ENCODE measurements around the gene DNAJB13.

Gene DNAJB13

GRCh38 chr11:73956876-73957653 is 6.2 kb downstream of the DNAJB13 start:
- no peak for DNase-seq

DNA sequence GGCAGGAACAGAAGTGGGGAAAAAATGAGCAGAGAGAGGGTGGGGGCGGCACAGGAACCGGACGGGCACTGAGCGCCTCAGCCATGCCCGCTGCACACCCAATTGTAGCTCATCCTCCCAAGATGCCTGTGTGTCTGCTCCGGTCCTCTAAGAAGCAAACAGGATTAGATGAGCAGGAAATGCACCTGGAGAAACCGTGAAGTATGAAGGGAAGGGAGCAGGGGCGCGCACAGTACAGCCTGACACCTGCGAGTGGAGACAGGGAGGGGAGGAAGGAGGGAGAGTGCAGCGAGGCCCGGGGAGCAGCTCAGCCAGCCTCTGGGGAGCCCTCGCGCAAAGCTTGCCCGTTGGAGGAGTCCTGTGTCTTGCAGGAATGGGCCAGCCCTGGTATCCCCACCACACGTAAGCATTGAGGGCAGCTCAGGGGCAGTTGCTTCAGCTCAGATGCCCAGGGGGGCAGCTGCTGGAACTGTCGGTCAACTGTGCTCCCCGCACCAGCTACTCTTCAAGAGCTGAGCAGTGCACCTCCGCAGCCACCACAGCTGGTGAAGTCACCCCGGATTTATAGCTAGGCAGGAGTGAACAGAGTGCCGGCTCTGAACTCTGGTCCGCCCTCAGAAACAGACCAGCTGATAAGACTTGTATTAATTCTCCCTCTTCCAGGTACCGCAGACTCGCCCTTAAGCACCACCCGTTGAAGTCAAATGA is 7.0 kb downstream of the DNAJB13 start:
- no peak for DNase-seq

- DNase-seq = no peak
These were observed 7.8 kb downstream of the DNAJB13 start for GRCh38 chr11:73958521-73959141.

DNA sequence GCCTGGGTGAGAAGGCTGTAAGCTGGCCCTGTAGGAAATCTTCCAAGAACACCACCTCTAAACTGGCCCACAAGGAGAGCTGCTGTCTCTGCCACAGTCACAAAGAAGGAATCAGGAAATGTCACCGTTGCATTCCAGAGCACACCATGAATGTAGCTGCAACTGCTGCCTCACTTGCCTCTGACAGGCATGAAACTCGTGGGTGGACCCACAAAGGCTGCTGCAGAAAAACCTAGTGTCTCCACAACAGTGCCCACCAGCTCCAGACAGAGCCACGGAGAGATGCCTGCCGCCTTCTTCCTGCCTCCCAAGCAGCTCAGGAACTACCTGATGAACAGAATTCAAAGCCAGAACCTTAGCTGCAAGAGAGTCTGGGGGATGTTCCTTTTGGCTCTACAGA is 10.5 kb downstream of the DNAJB13 start:
- DNase-seq = no peak

GRCh38 chr11:73962101-73962705 is 11.4 kb downstream of the DNAJB13 start:
- no peak for DNase-seq

DNA sequence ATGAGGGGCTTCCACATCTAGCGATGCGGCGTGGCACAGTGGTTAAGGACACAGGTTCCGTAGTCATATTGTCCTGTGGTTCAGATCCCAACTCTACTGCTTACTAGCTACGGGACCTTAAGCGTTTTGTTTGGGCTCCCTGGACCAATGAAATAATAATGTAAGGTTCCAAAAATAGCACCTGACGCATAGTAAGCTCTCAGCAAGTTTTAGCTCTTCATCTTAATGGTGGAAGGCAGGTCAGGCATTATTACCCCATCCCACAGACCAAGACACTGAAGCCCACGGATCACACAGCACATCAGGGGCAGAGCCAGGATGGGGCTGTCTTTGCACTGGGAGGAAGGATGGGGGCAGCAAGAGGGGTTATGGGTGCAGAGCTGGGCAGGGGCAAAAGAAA is 13.0 kb downstream of the DNAJB13 start:
- DNase-seq = no peak

DNA sequence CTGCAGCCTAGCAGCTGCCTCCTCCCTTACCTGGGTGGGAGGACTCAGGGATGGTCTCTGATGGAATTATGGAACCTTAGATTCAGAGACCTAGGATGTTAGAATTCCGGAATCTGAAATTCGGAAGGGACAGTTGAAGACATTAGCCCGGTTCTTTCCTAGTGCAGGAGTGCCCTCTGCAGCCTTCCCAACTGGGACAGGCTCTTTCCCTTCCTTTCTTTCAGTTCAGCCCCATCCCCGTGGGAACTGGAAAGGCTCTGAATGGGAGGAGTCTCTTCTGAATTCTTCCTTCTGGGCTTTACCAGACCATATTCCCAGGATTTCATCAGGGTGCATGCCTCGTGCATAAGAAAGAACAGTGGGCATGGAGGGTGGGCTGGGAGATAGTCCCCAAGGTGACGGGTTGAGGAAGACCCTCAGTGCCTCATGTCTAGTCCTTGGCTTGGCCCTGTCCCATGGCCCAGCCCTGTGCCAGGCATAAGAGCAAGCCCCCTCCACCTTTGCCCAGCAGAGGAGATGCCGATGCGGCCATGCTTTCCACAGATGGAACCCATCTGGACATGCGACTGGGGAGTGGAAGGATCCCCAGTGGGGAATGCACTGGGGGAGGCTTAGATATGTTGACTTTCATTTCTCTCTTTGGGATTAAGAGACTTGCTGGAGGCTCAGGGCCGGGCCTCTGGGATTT is 14.4 kb downstream of the DNAJB13 start:
- no peak for DNase-seq

- DNase-seq = no peak
These were observed 14.9 kb downstream of the DNAJB13 start for GRCh38 chr11:73965764-73966121.

GRCh38 chr11:73968356-73968966 is 17.6 kb downstream of the DNAJB13 start:
- no peak for DNase-seq

- no peak for DNase-seq
These were observed 18.3 kb downstream of the DNAJB13 start for GRCh38 chr11:73969091-73969490.

DNA sequence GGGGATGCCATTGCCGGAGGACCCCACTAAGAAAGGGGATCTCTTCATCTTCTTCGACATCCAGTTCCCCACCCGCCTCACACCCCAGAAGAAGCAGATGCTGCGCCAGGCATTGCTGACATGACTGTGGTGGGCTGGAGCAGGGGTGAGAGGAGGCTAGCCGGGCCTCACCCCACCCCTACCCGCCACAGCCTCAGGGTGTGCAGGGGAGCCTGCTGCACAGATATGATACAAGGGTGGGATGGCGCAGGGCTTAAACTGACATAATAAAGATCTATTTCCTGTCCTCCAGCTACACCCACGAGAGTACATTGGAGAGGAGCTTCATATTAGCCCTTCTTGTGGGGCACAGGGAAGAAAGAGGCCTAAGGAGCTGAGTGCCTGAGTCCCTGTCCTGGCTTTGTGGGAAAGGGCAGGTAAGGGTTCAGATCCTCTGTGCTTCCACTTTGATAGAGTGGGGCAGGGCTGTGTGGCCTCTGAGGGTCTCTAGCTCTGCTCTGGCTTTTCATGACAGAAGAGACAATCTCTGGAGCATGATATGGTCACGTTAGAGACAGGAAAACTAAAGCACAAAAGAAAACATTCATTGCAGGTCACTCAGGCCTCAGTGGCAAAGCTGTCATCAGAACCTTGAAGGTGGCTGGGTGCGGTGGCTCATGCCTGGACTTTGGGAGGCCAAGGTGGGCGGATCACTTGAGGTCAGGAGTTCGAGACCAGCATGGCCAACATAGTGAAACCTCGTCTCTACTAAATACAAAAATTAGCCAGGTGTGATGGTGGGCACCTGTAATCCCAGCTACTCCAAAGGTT is 19.4 kb downstream of the DNAJB13 start:
- DNase-seq = no peak

- DNase-seq = no peak
These were observed 20.4 kb downstream of the DNAJB13 start for GRCh38 chr11:73971175-73971719.

DNA sequence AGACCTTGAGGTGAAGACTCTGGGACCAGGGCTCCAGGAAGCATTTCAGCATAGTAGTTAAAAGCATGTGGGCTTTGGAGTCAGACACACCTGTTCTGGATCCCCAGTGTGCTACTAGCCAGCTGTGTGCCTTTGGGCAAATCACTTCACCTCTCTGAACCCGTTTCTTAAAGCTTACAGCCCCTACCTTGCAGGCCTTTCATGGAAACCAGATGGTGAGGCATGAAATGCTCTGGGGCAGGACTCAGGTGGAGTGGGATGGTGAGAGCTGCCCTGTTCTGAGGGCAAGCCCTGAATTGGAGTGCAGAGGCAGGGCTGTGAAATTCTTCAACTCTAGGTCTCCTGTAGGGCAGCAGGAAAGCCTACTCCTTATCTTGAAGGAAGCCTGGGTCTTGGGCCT is 21.4 kb downstream of the DNAJB13 start:
- DNase-seq = no peak

DNA sequence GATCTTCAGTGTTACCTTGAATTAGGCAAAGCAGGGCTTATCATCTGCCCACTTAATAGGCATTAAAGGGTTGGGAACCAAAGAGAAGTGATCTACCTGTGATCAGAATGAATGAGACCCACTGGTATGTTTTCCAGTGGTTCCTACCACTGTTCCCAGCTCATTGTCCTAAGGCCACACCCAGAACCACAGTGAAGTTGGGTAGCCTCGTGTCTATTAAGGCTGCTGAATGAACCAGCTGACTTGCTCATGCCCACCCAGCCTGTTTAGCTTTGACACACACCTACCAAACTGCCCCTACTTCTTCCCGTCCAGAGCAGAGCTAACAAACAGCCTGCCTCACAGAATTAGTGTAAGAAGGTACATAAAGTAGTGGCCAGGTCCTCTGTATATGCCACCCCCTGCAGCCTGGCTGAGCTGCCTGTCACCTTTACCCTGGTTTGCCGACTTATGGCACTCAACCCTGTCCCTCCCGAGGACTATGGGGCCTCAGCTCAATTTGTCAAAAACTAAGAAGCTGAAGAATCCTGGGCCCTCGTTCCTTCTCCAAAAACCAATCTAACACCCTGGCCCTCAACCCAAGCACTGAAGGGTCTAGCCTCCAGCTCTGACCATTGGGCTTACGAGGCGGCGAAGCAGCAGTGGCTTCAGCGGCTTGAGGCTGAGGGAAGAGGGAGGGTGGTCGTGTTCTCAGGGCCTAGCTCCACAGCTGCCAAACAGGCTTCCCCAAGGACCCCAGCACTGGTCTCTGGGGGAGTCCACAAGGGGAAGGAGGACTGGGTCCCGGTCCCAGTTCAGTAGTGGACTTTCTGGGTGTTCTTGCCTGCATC is 22.0 kb downstream of the DNAJB13 start:
- no peak for DNase-seq

DNA sequence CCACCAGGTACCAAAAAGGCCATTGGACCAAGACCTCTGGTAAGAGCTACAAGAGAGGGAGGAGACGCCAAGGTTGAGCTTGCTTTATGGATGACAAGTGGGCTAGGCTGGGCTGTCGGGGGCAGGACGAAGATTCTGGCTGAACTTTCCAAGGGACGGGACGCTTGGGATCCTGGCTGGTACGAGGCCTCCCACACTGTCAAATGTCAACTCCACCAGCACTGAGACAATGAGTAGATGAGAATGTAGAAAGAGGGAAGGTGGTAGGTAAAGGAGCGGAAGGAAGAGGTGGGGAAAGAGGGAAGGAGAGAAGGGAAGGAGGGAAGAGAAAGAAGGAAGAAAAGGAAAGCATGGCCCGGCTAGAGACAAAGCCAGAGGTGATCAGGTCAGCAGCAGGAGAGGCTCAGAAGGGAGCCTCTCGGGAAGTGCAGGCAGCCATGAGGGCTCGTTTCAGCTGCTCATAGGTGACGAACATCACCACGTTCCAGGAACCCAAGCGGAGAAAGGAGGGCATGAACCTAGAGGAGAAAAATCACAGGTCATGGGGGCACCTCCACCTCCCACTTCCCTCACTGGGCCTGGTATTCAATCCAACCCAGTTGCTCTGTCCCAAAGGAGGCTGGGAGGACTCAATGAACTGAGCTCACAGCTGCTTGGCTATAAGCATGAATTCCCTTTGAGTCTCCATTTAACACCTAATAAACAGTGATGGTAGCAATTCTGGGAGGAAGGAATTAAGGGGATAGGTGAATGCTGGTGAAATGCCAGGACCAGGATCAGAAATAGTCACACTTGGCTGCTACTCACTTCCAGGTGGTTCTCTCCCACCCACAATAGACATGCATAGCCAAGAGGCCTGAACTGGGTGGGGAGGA is 24.0 kb downstream of the DNAJB13 start:
- no peak for DNase-seq

DNA sequence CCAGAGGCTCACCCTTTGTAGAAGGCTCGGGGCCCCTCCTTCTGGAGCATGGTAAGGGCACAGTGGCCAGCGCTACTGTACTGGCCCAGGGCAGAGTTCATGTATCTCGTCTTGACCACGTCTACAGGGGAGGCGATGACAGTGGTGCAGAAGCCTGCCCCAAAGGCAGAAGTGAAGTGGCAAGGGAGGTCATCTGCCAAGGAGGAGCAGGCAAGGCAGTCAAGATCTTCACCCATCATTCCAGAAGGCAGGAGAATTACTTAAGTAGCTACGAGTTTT is 24.6 kb downstream of the DNAJB13 start:
- DNase-seq = no peak

DNA sequence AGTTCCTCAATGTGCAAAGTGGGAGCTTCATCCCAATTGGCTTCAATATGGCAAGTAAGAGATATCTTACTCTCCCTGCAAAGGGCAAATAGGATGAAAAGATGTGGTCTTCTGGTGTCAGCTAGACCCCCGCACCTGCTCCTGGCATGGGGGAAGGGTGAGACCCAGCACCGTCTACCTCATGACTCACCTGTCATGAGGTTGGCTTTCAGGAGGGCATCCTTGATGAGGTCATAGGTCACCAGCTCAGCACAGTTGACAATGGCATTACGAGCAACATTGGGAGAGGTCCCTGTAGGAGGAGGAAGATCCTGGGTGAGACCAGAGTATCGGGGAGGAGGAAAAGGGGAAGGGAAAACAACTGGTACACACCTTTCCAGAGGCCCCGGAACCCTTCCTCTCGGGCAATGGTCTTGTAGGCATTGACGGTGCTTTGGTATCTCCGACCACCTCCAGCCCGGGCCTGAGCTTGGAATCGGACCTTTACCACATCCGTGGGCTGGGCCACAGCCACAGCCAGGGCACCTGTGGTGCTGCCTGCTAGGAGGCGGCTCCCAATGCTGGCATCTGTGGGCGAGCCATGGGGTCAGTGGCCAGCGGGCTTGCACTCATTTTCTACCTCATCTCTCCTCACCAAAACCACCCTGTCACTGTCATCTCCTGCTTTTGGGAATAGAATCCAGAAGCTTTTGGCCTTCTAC is 25.8 kb downstream of the DNAJB13 start:
- no peak for DNase-seq

GRCh38 chr11:73977856-73978519 is 27.2 kb downstream of the DNAJB13 start:
- no peak for DNase-seq
